Aorta (tissue), 5 donors: Measurements from ENCODE around the gene GRB10. TPM values are rescaled to one million over a fixed set of nuclear protein-coding genes. Genes with fewer than 3 reads are reported as not detected.

ENCODE experiments used
- ATAC-seq: fragments of 200-7000 bp; cut with Tn5 transposase; one replicate; pipeline ENCODE4 v1.9.1; 2022; ENCODE audit warnings: moderate library complexity; ENCODE audit not compliant: low FRiP score
- DNase-seq, 2 donors: peaks; one replicate each; pipeline ENCODE4 v3.0.0-alpha.2; 2020
- H3K27ac ChIP-seq, 2 donors: one replicate each; pipeline ENCODE4 v1.5.1; 2013; ENCODE audit warnings: low read length in 2 of 2, mild to moderate bottlenecking in 2 of 2, moderate library complexity in 2 of 2, control low read depth in 1 of 2, inconsistent platforms in 1 of 2, low read depth in 1 of 2
- H3K27me3 ChIP-seq, 2 donors: one replicate each; pipeline ENCODE4 v1.6.1; 2013; ENCODE audit warnings: control low read depth in 1 of 2, low read length in 1 of 2, mild to moderate bottlenecking in 1 of 2, moderate library complexity in 1 of 2; ENCODE audit not compliant: insufficient read depth in 2 of 2, control insufficient read depth in 1 of 2
- H3K36me3 ChIP-seq, 2 donors: one replicate each; pipeline ENCODE4 v1.6.1; 2013; ENCODE audit warnings: control low read depth in 1 of 2, low read length in 1 of 2, mild to moderate bottlenecking in 1 of 2; ENCODE audit not compliant: insufficient read depth in 2 of 2, control insufficient read depth in 1 of 2
- H3K4me1 ChIP-seq, 2 donors: one replicate each; pipeline ENCODE4 v1.6.1; 2013; ENCODE audit warnings: low read length in 2 of 2, control low read depth in 1 of 2, mild to moderate bottlenecking in 1 of 2, moderate library complexity in 1 of 2; ENCODE audit not compliant: insufficient read depth in 2 of 2, control insufficient read depth in 1 of 2
- H3K4me3 ChIP-seq, 2 donors: one replicate each; pipeline ENCODE4 v1.5.1; 2013; ENCODE audit warnings: low read length in 2 of 2, control low read depth in 1 of 2, mild to moderate bottlenecking in 1 of 2
- H3K9me3 ChIP-seq: one replicate; pipeline ENCODE4 v1.6.1; 2013; ENCODE audit warnings: mild to moderate bottlenecking, low read length; ENCODE audit not compliant: control insufficient read depth
- WGBS, 2 donors: extraction: QIAGEN DNeasy Blood & Tissue Kit; methylation state at CpG; one replicate each; pipeline ENCODE4 v1.1.7; 2013; 5-methylcytosine and 5-hydroxymethylcytosine counted together
- intact Hi-C, 2 donors: fragments of 100-400 bp; cut with DNase I; formaldehyde crosslinking; loops; one replicate each; pipeline versions ENCODE4 v1.14.2 to v1.15.0; 2022
- polyA plus RNA-seq, 2 donors: library from polyadenylated mRNA; stranded (reverse); fragments of 200-250 nt; gene quantifications; one replicate each; pipeline ENCODE4 v1.2.3, GENCODE V29; 2013
- total RNA-seq, 2 donors: library from RNA; stranded (reverse); fragmentation: NEBNext Ultra II Directional; extraction: Animal tissue kit (Norgen Biotek cat#: 25700); gene quantifications; one replicate each; pipeline ENCODE4 v1.2.1, GENCODE V29; 2021
- donor health status: healthy with polysubstance abuse.
- donor health status: Bipolar disorder and iron deficiency.
- donor health status: DM: no; HTN: no; CAD: no.
- donor health status: DM: no; HTN: no; CAD: no.
- donor health status: DM: yes; HTN: yes; CAD: no.

Gene GRB10
- total and polyA plus RNA-seq, 4 donors, result 11.8 to 108 (median 63.8) TPM

DNA sequence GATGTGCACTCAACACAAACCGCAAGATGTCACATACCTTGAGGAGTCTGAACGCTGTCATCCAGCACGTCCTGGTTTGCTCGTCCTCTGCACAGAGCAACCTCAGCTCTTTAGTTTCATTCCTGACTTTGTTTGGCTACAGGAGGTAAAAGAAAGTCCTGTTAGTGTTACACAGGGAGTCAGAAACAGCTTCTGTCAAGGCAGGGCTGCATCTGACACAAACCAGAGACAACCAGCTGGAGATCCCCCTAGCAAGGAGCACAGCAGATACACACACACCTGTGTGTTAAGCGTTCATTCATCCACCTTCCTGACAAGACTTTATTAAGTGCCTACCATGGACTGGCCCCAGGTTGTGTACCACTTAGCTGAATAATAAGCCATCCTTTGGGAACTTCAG, 170.0 kb downstream of the GRB10 start:
- Histone ChIP-seq H3K4me1 (no peaks in the 10 kb centered on the region), H3K4me3 (no peak overlapping the region), H3K9me3 (no peaks in the 10 kb centered on the region), H3K27ac (no peak overlapping the region), H3K36me3 (peaks cover 12 to 13% of the 10 kb centered on the region in 2 donors), H3K27me3 (no peaks in the 10 kb centered on the region)
- intact Hi-C loops, result no loop called here
- 95 to 96% methylated on average over 5 of the region's 5 CpGs for WGBS, 2 donors
- DNase-seq, result no peak
- ATAC-seq, result no peak

DNA sequence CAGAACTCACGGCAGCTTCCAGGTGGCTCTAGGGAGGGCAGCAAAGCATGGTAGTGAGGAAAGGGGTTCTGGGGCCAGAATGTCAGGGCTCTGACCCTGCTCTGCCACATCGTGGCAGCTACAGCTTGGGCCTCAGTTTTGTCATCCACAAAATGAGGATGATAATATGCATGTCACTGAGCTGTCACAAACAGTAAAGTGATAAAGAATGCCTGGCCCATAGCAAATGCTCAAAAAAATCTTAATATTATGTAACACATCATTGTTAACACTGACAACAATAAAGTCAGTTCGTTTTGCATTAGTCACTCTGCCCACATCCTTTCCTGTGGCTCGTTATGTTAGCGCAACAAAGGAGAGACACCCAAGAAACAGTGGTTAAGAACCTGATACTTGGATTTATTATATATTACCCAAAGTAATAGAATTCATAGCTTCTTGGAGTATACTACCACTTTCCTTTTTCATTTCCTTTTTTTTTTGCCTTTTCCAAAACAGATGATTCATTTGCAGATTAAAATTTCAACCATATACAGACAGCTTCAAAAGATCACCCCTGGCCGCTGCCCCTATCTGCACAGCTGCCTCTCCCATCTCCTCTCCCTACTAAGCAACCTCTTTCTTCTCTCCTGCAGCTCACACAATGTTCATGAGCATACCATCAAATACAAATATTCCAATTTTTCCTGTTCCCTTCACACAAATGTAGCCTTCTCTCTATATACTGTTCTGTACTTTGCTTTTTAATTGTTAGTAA, 172.0 kb downstream of the GRB10 start:
- WGBS, 2 donors, result 79 to 82% methylated on average over 6 of the region's 6 CpGs
- intact Hi-C loops, result no loop called here
- peaks cover 12 to 13% of the 10 kb centered on the region in 2 donors for H3K36me3 ChIP-seq

DNA sequence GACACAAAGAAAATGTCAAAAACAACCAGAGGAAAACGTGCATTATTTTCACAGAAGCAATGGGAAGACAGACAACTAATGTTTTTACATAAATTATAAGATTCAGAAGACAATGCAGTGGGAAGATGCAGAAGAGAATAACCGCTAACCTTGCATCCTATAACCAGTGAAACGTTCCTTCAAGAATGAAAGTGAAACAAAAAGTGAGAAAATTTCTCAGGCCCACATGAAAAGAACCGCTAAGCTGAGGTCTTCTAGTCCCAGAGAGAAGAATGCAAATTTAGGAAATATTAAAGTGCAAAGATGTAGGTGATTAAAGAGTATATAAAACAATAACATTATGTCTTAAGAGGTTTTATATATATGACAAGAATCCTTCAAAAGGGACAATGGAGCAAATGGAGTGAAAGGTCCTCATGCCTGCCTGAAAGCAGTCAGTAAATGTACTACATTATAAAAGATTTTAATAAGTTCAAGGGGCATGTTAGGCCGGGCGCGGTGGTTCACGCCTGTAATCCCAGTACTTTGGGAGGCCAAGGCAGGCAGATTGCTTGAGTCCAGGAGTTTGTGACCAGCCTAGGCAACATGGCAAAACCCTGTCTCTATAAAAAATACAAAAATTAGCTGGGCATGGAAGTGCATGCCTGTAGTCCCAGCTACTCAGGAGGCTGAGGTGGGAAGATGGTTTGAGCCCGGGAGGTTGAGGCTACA, 174.3 kb downstream of the GRB10 start:
- Histone ChIP-seq H3K4me1 (no peaks in the 10 kb centered on the region), H3K4me3 (no peak overlapping the region), H3K9me3 (no peaks in the 10 kb centered on the region), H3K36me3 (peaks cover 11 to 13% of the 10 kb centered on the region in 2 donors), H3K27me3 (no peaks in the 10 kb centered on the region), H3K27ac (no peak overlapping the region)
- 89% methylated on average over 9 of the region's 9 CpGs for WGBS, 2 donors
- ATAC-seq (no peak), DNase-seq (no peak)
- intact Hi-C loops, result no loop called here

More for the DNA sequence above, 172.0 kb downstream of the GRB10 start:
- Histone ChIP-seq H3K9me3 (no peaks in the 10 kb centered on the region), H3K4me3 (no peak overlapping the region), H3K27ac (no peak overlapping the region), H3K27me3 (no peaks in the 10 kb centered on the region), H3K4me1 (no peaks in the 10 kb centered on the region)
- no peak for ATAC-seq
- no peak for DNase-seq

DNA sequence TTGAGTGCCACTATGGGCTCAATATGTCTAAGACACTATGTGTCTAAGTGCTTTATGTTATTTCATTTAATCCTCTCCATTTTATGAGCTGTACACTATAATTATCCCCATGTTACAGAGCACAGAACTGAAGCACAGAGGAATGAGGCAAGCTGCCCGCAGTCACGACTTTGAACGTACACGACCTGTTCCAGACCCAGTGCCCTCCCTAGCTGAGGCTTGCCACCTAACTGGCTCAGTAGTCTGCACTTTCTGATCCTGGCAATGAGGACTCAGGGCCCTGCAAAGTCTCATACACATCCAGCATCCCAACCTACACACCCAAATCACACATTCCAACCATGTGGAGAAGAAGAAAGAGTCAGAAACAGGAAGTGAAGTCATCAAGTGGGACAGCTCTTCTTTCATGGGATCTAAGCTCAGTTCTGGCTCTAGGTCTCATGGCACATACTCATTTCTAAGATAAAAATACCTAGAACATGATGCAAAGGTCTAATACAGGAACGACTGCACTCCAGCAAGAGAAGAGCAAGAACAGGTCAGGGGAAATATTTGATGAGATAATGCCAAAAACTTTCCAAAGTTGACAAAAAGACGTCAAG, 175.1 kb downstream of the GRB10 start:
- 83% methylated on average over 6 of the region's 6 CpGs for WGBS, 2 donors

DNA sequence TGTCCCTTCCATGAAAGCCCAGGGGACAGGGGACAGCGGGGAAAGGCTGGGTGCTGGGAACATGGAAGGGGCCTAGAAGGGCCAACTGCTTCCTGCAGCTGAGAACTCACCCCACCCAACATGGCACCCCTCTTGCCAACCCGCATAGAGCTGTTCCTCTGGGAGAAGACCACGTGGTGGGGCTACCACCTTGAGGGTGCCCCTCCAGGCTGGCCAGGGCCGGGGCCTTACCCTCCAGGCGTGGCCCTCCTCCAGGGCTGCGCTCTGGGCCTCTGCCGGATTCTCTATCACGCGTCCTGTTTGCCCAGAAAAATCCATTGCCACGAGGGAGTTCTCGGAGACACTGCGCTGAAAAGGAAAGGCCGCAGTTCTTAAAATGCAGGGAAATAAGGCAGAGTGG, 177.6 kb downstream of the GRB10 start:
- DNase-seq, result no peak
- peak; percentile 29 for ATAC-seq
- Histone ChIP-seq H3K4me3 (no peak overlapping the region), H3K9me3 (no peaks in the 10 kb centered on the region), H3K27me3 (no peaks in the 10 kb centered on the region), H3K27ac (no peak overlapping the region), H3K36me3 (peaks cover 0 to 3% of the 10 kb centered on the region in 2 donors), H3K4me1 (no peaks in the 10 kb centered on the region)
- WGBS, 2 donors, result 95 to 96% methylated on average over 13 of the region's 13 CpGs
- intact Hi-C loops, result no loop called here

More for the DNA sequence above, 175.1 kb downstream of the GRB10 start:
- Histone ChIP-seq H3K27me3 (no peaks in the 10 kb centered on the region), H3K4me1 (no peaks in the 10 kb centered on the region), H3K36me3 (peaks cover 8 to 13% of the 10 kb centered on the region in 2 donors), H3K27ac (no peak overlapping the region), H3K9me3 (no peaks in the 10 kb centered on the region), H3K4me3 (no peak overlapping the region)
- intact Hi-C loops, result no loop called here
- no peak for DNase-seq
- no peak for ATAC-seq

DNA sequence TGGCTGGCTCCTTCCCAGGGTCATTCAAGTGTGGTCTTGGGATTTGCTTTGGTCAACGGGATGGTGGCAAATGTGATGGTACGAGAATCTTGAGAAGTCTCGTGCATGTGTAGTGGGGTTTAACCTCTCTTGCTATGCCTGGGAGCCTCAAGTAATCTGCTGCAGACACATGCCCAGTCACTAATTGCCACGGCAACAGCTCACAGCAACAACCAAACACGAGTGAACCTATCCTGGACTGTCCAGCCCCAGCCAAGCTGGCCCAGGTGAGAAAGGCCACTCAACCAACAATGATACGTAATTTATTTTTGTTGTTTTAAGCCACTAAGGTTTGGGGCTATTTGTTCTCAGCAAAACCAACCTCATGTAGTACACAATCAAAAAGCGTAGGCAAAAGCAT, 179.4 kb downstream of the GRB10 start:
- Histone ChIP-seq H3K36me3 (peaks cover 0 to 2% of the 10 kb centered on the region in 2 donors), H3K27ac (no peak overlapping the region), H3K4me3 (no peak overlapping the region), H3K9me3 (no peaks in the 10 kb centered on the region), H3K4me1 (no peaks in the 10 kb centered on the region), H3K27me3 (no peaks in the 10 kb centered on the region)
- no peak for DNase-seq
- 78 to 82% methylated on average over 7 of the region's 7 CpGs for WGBS, 2 donors
- no peak for ATAC-seq
- intact Hi-C loops, result no loop called here

DNA sequence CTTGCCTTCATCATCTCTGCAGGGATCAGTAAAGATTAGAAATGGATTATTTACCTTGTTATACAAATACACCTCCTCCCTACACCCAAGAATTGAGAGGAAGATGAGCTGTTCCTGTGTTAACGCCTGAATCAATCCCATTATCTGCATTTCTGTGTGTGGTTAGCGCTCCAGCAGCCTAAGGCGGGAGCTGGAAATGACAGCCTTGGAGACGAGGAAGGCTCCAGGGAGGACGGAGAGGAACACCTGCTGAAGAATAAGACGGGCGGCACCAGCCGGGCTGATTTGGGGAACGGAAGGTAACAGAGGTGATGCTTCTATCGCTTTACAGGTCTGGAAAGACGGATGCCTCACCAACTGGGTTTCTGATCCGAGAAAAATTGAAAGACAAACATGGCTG, 183.3 kb downstream of the GRB10 start:
- H3K4me3 ChIP-seq, result no peak overlapping the region
- no peak for ATAC-seq
- no peaks in the 10 kb centered on the region for H3K27me3 ChIP-seq
- intact Hi-C loops, result loop anchor here in 1 of 2 donors (10.0 kb wide), 2 partner anchors 135 to 465 kb away; no protein-coding TSS in a partner anchor
- H3K36me3 ChIP-seq, result peaks cover 0 to 2% of the 10 kb centered on the region in 2 donors
- H3K27ac ChIP-seq, result no peak overlapping the region
- H3K9me3 ChIP-seq, result no peaks in the 10 kb centered on the region
- DNase-seq, result no peak
- no peaks in the 10 kb centered on the region for H3K4me1 ChIP-seq
- WGBS, 2 donors, result 94 to 95% methylated on average over 12 of the region's 12 CpGs

DNA sequence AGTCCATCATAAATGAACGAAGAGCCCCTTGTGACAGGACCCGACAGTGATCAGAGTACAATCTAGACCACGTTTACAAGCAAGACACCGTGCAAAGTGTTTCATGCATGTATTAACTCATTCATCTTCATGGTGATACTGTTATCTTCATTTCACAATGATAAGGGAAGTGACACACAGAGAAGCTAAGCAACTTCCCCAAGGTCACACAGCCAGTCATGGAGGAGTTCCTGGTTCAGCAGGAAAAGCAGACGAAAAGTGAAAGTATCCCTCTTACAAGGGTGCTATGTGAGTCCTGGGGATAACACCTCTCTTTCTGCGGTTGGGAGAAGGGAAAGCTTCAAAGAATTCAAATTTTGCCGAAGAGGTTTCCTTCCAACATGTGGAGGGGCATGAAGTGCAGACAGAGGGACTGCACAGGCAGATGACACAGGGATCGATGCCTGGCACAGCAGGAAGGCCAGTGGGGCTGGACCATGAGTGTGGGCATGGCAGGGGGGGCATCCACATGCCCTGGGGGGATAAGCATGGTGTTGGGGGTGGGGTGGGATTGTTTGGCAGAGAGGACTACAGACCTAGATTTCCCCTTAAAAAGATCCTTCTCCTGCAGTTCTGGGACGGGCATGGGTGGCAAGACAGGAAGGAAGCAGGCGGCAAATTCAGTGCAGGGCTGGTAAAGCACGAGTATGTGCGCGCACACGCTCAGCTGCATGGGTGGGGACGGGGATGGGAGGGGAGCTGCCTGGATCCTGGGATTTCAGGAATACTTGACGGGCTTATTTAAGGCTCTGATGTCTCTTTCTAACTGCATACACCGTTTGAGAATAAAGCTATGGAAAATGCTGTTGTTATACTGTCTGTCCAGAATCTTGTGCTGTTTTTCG, 184.0 kb downstream of the GRB10 start:
- no peaks in the 10 kb centered on the region for H3K4me1 ChIP-seq
- H3K27me3 ChIP-seq, result no peaks in the 10 kb centered on the region
- 89 to 90% methylated on average over 18 of the region's 18 CpGs for WGBS, 2 donors
- ATAC-seq (no peak), DNase-seq (no peak)
- no peak overlapping the region for H3K27ac ChIP-seq
- H3K9me3 ChIP-seq, result no peaks in the 10 kb centered on the region
- H3K36me3 ChIP-seq, result no peaks in the 10 kb centered on the region
- intact Hi-C loops, result loop anchor here in 1 of 2 donors (10.0 kb wide), 2 partner anchors 134 to 466 kb away; no protein-coding TSS in a partner anchor
- no peak overlapping the region for H3K4me3 ChIP-seq
